Measurements from ENCODE around the gene FPGT. TPM values are rescaled to one million over a fixed set of nuclear protein-coding genes. Genes with fewer than 3 reads are reported as not detected.

Gene FPGT
- total and polyA plus RNA-seq, 10 donors = 3.6 to 28.0 (median 15.0) TPM

Other genes with a start within 250 kb of the FPGT start
- gene LRRIQ3, start 66 bp upstream of the FPGT start, total RNA-seq = 1 to 10 TPM; 1.0 to 3.0 (median 1.7) TPM
- 1 to 10 TPM in 2 of 3 donors, under 1 TPM in 1; 0.86 to 1.3 (median 1.2) TPM for gene LRRIQ3, start 66 bp upstream of the FPGT start, polyA plus RNA-seq
- gene TNNI3K, start 37.1 kb downstream of the FPGT start, total RNA-seq = 1 to 10 TPM in 6 of 7 donors, not detected in 1; 1.3 to 6.2 (median 2.8) TPM
- gene TNNI3K, start 37.1 kb downstream of the FPGT start, polyA plus RNA-seq = 1 to 10 TPM in 2 of 3 donors, under 1 TPM in 1; 0.41 to 2.8 (median 1.3) TPM